Measurements from ENCODE around the gene BMP2K.
"Not testable (repeated sequence)": the region's sequence is repeated elsewhere in the genome, so short reads cannot be mapped to it uniquely, and the experiment has no call there.

BMP2K gene

DNA sequence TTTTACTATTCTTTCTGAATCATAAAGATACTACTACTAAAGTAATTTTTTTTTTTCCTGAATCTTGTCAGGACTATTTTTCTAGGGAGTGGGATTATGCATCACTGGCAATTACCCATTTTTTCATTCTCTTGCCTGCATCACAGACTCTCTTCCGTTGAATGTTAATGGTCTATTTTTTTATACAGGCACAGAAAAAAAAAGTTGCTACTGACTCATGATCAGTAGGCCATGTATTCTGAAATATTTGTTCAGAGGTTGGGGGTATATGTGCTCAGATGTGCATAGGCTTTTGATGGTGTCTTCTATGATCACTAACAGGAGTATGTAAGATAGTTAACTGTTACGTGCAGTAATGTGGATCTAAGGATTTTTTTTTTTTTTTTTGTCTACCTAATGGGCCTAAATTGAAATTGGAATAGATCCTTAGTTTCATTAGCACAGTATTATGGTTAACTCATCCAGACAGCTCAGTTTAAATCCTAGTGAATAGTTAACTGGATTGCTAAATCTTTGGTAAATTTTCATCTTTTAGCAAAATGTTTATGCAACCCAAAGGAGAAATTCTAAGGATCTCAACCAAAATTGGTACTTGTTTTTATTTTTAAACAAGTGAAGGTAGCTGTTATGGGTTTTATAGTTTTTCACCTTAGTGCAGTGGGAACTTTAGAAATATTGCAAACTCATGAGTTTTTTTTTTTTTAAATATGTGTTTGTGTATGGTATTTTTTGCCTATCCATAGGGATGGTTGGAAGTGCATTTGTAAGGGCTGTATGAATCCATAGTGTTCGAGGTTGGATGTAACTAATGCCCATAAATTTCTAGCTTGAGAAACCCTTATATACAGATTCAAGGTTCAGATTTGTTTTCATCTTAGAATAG is 12.1 kb downstream of the BMP2K start:
- DNase-seq (ENCODE audit: low read depth, low spot score) = no peak

DNA sequence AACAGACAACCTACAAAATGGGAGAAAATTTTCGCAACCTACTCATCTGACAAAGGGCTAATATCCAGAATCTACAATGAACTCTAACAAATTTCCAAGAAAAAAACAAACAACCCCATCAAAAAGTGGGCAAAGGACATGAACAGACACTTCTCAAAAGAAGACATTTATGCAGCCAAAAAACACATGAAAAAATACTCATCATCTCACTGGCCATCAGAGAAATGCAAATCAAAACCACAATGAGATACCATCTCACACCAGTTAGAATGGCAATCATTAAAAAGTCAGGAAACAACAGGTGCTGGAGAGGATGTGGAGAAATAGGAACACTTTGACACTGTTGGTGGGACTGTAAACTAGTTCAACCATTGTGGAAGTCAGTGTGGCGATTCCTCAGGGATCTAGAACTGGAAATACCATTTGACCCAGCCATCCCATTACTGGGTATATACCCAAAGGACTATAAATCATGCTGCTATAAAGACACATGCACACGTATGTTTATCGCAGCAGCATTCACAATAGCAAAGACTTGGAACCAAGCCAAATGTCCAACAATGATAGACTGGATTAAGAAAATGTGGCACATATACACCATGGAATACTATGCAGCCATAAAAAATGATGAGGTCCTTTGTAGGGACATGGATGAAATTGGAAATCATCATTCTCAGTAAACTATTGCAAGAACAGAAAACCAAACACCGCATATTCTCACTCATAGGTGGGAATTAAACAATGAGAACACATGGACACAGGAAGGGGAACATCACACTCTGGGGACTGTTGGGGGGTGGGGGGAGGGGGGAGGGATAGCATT is 19.7 kb downstream of the BMP2K start:
- DNase-seq (ENCODE audit: low read depth, low spot score) = not testable (repeated sequence)

DNA sequence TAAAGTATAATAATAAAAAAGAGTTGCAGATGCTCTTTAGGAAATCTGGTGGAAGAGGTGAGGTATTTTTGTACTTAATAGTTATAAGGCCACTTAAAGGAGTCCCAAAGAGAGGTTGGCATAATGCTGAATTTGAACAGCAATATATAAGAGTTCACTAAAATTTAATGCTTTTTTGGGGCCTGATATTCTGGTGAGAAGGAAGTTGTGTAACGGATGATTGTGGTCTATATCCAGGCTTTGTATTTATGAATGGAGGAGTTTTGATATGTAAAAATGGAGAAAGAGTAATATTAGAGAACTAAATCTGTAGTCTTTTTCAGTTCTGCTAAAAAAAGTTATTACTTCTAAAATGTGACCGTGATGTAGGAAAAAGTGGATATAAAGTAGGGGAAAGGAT is 20.4 kb downstream of the BMP2K start:
- no peak for DNase-seq (ENCODE audit: low read depth, low spot score)

DNA sequence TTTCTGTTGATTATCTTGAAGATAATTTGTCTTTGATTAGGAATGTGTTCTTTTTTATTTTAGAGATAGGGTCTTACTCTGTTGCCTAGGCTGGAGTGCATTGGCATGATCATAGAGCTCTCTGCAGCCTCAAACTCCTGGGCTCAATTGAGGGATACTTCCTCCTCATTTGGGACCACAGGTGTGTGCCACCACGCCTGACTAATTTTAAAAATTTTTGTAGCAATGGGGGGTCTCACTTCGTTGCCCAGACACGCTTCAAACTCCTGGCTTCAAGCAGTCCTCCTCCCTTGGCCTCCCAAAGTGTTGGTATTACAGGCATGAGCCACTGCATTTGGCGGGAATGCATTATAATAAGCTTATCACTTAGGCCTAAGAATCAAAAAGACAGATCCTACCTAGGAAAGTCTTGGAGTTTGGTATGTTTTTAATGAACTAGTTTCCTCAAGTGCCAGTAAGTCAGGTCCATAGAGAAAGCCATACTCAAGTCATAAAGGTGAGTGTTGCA is 21.7 kb downstream of the BMP2K start:
- DNase-seq (ENCODE audit: low read depth, low spot score) = no peak

DNA sequence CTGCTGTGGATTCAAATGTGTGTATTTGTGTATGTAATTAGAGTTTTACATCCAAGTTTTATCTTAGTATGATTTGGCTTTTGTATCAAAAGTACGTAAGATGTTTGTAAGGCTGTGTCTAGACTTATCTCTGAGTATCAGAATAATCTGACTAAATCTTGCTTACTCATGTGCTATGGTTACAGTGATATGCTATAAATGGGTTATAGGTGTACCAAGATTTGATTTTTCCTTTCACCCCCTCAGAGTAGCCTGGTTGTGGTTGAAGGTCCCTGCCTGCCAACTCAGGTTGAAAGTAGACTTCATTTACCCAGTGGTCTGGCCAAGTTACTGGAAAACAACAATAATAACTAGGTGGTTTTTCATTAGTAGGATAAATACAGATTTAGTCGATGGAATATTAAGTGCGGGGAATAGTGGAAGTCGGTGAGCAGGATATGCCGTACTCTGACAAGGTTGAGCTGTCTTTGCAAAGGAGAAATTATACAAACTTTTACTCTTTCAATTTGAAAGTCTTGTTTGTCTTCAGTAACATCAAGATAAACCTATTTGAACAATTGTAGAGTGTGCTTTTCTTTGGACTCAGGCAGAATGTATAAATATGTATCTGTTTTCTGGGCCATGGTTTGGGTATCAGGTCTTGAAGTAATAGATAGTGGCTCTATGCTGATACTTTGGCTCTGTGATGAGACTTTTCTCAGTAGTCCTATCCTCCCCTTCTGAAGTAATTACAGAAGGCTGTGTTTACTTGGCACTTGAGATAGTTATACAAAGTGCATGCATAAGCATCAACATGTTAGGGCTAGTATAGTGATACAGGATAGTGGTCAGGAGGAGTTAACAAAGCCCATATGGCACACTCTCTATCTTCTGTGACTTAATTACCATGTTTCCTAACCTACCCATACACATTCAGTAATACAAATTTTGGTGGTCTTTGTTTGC is 23.7 kb downstream of the BMP2K start:
- DNase-seq (ENCODE audit: low read depth, low spot score) = no peak

DNA sequence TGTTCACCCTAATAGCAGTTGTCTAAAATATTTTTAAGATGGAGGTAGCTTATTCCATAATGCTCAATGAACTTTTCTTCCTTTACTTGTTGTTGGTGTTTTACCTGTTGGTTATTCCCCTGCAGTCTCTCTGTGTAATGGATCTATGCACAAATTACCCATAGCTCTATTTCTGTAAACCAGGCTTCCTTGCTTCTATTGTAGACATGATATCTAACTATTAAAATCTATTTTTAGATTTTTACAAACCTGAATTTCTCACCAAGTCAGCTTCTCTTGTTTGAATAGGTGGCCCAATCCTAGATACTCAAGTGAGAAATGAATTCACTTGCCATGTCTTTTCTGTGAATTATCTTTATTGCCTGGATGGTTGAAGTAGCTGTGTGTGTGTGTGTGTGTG is 24.8 kb downstream of the BMP2K start:
- DNase-seq (ENCODE audit: low read depth, low spot score) = no peak

DNA sequence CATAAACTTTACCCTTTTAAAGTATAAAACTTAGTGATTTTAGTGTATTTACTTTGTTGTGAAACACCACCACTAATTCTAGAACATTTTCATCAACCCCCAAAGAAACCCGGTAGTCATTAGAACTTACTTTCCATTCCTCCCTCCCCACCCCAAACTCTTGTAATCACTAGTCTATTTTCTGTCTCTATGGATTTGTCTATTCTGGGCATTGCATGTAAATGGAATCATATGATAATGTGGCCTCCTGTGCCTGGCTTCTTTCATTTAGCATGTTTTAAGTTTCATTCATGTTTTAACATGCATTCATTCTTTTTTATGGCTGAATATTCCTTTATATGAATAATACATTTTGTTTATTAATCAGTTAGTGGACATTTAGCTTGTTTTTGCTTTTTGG is 27.8 kb downstream of the BMP2K start:
- no peak for DNase-seq (ENCODE audit: low read depth, low spot score)

DNA sequence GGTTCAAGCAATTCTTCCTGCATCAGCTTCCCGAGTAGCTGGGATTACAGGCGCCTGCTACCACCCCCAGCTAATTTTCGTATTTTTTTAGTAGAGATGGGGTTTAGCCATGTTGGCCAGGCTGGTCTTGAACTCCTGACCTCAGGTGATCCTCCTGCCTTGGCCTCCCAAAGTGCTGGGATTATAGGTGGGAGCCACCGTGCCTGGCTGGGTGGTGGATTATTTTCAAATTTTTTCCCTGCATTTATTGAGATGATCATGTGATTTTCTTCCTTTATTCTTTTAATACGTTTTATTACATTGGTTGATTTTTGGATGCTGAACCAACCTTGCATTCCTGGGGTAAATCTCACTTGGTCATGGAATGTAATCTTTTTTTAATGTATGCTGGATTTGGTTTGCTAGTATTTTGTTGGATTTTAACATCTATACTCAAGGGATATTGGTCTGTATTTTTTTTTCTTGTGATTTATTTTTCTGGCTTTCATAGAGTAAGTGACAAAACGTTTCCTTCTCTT is 30.9 kb downstream of the BMP2K start:
- DNase-seq (ENCODE audit: low read depth, low spot score) = no peak

DNA sequence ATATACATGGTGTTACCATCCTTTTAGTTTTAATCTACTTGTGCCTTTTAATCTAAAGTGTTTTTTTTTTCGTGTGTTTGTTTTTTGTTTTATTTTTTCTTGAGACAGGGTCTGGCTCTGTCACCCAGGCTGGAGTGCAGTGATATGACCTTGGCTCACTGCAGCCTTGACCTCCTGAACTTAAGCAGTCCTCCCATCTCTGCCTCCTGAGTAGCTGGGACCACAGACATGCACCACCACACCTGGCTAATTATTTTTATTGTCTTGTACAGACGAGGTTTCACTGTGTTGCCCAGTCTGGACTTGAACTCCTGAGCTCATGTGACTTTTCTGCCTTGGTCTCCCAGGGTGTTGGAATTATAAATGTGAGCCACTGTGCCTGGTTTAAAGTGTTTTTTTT is 33.1 kb downstream of the BMP2K start:
- no peak for DNase-seq (ENCODE audit: low read depth, low spot score)

DNA sequence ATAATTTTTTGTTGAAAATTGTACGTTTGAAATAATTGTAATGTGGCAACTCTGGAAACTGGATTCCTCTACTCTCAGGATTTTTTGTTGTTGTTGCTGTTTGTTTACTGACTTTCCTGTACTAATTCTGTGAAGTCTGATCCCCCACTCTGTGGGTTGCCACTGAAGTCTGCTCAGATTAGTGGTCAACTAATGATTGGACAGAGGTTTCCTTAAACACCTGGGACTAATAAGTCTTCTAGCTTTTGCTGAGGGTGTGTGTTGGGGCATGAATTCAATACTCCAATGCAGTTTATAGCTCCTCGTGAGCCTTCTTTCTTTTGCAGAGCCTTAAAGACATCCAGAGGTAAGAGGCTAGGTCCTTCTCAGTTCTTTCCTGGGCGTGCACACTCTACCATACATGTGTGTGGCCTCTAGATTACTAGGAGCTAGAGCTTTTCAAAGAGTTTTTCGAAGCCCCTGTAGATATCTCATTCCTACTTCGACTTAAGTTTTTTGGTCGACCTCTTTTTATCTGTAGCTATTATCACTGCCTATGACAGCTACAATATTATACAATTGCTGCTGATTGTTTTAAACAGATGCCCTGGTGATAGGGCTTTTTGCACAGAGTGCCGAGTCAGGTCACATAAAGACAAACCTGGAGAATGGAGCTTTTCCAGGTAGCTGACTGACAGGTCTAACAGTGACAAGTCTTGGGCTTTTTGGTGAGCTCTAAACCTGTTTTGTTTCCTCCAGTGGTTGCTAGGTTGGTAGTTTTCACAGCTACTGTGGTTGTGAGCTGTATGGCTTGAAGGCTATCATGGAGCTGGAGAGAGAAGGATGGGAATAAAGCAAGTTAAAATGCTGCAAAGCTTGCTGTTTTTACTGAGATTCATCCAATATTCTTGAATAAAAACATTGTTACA is 34.0 kb downstream of the BMP2K start:
- DNase-seq (ENCODE audit: low read depth, low spot score) = no peak

DNA sequence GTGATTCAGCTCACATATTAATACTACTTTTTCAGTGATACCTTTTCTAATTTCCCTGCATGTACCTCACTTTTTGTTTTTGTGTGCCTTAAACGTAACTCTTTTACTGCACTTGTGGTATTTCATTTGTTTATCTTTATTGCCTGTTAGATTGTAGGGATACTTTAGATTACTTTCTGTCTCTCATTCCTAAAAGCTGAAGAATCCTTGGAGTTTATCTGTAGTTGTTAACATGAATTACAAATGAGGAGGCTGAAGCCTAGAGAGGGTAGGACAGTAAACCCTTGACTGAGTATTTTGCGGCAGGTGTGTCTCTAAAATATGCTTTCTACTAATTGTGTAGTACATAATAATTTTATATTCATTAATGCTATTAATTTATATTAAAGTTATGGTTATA is 34.9 kb downstream of the BMP2K start:
- DNase-seq (ENCODE audit: low read depth, low spot score) = no peak

DNA sequence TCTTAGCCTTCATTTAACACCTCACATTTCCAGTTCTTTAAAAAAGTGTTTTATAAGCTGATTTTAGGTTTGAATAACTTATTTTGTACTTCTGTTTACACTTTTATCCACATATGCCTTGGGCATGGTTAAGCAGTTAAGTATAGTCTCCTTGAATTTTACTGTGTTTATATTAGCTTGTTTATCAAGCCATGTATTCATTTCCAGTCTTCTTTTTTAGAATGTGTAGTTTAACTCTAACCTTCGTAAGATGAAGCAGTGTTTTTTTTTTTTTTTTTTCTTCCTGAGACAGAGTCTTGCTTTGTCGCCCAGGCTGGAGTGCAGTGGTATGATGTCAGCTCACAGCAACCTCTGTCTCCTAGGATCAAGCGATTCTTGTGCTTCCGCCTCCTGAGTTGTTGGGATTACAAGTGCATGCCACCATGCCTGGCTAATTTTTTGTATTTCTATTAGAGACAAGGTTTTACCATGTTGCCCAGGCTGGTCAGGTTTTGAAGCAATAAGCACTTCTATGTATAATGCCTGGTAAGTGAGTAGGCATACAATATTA is 42.5 kb downstream of the BMP2K start:
- DNase-seq (ENCODE audit: low read depth, low spot score) = no peak

DNA sequence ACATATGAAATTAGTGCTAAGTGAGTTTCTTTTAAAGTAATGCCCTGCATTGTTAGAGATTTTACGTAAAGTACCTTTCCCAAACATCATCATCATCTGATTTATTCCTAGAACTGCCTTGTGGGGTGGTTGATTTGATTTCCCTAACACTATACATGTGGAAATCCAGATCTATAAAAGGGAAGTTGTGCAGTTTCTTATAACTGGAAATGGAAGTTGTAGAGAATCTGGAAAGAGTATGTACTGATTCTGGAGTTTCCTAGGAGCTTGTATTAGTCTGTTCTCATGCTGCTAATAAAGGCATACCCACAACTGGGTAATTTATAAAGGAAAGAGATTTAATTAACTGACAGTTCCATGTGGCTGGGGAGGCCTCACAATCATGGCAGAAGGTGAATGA is 47.9 kb downstream of the BMP2K start:
- no peak for DNase-seq (ENCODE audit: low read depth, low spot score)

DNA sequence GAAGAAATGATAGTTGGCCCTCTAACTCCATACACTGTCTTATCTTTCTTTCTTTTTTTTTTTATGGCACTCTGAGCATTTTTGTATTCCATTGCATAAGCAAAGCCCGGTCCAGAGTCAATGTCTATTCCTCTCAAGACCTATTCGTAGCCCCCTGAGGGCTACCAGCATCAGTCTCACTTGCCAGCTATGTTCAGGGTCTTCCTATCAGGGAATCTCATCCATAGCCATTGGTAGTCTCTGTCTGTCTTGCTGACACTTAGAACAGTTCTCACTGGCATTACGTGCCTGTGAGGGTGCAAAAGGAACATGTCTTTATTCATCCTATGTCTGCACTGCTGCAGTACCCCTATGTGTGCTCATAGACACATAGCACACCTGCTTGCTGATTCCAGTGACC is 51.0 kb downstream of the BMP2K start:
- DNase-seq (ENCODE audit: low read depth, low spot score) = no peak

DNA sequence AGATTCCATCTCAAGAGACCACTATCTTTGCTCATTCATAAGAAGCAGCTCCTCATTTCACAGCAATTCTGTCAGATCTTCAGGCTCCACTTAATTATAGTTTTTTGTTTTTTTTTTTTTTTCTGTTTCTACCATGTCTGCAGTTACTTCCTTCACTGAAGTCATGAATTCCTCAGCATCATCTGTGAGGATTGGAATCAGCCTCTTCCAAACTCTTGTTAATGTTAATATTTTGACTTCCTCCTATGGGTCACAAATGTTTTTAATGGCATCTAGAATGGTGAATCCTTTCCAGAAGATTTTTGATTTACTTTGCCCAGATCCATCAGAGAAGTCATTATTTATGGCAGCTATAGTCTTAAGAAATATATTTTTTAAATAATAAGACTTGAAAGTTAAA is 53.1 kb downstream of the BMP2K start:
- no peak for DNase-seq (ENCODE audit: low read depth, low spot score)

DNA sequence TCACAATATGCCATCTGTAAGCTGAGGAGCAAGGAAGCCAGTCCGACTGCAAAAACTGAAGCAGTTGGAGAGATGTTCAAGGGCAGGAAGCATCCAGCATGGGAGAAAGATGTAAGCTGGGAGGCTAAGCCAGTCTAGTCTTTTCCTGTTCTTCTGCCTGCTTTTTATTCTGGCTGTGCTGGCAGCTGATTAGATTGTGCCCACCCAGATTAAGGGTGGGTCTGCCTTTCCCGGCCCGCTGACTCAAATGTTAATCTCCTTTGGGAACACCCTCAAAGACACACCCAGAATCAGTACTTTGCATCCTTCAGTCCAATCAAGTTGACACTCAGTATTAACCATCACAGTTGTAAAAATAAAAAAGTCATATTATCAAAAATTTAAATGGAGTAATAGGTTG is 63.5 kb downstream of the BMP2K start:
- not testable (repeated sequence) for DNase-seq (ENCODE audit: low read depth, low spot score)

DNA sequence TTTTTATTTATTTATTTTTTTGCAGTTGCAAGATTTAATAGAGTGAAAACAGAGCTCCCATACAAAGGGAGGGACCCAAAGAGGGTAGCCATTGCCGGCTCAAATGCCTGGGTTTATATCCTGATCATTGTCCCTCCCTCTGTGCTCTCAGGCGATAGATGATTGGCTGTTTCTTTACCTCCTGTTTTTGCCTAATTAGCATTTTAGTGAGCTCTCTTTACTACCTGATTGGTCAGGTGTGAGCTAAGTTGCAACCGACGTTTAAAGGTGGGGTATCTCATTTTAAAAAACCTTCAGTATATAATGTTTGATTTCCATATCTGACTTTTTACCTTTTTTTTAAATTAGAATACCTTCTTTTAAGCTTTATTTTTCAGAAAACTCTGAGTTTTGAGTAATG is 64.1 kb downstream of the BMP2K start:
- DNase-seq (ENCODE audit: low read depth, low spot score) = not testable (repeated sequence)

DNA sequence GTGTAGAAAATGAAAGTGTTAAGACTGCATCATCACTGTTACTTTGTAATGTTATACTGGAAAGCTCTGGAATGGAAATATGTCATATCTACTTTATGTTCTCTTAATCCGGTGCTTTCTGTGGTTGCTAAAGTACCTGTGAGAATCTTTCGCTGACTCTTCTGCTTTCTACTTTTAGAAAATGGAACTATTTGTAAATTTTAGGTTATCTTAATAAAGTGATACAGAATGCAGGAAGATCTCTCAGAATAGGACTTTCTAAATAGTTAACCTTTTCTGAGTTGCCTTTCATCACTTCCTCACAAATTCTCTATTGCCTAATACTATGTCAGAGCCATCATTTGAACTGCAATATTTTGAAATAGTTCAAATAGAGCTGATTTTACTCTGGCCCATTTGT is 69.3 kb downstream of the BMP2K start:
- DNase-seq (ENCODE audit: low read depth, low spot score) = no peak

DNA sequence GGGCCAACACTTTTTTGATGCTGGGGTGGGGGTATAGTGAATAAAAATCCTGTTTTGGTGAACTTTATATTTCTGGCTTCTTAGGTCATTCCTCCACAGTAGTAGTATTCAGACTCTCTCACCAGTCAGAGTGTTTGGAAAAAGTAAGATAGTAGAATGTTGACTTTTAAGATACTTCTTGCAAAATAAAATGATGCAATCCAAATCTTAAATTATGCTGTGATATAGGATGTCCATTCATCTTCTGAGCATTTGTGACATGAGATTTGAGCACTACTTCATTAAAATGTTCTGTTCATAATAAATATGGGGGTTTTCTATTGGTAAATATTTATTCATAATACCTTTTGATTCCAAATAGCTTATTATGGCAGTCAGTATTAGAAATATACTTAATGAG is 70.1 kb downstream of the BMP2K start:
- no peak for DNase-seq (ENCODE audit: low read depth, low spot score)

DNA sequence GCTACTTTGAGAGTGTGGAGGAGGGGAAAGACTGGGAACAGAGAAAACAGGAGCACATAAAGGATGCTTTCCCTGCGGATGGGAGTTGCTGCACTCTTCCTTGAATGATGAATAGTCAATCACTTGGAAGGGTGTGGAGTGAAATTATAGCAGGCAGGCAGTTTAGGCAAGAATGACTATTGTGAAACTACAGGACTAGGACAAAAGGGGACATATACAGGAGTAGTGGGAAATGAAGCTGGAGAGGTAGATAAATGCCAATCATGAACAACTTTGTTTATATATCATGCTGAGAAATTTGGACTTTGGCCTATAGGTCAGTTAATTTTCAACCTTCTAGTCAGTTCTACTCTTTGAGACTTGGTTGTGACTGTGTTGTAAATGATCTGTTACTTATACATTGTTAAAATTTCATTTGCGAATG is 86.2 kb downstream of the BMP2K start:
- DNase-seq (ENCODE audit: low read depth, low spot score) = no peak
